Measurements from ENCODE around the gene RAB10. TPM values are rescaled to one million over a fixed set of nuclear protein-coding genes. Genes with fewer than 3 reads are reported as not detected.

Gene RAB10
- total RNA-seq, 2 donors from 2014 or later: 115 to 121 TPM

- no peak overlapping the region for H3K4me3 Mint-ChIP-seq
- Histone ChIP-seq H3K36me3 (ENCODE audit: control insufficient read depth, insufficient read depth, low read length) (no peaks in the 10 kb centered on the region), H3K9me3 (ENCODE audit: control insufficient read depth, low read length) (no peaks in the 10 kb centered on the region)
Measured at GRCh38 chr2:26170795-26171194, 136.9 kb downstream of the RAB10 start.

GRCh38 chr2:26172189-26172870 is 138.4 kb downstream of the RAB10 start:
- H3K27ac Mint-ChIP-seq: no peak overlapping the region
- Histone ChIP-seq H3K27ac (ENCODE audit: low read depth, low read length) (no peak overlapping the region), H3K27me3 (ENCODE audit: control insufficient read depth, insufficient read depth, low read length, poor library complexity, severe bottlenecking) (peaks cover 20% of the 10 kb centered on the region), H3K9me3 (ENCODE audit: control insufficient read depth, low read length) (no peaks in the 10 kb centered on the region), H3K4me1 (ENCODE audit: control insufficient read depth, insufficient read depth, low read length) (no peaks in the 10 kb centered on the region), H3K4me3 (ENCODE audit: low read length) (no peak overlapping the region), H3K36me3 (ENCODE audit: control insufficient read depth, insufficient read depth, low read length) (no peaks in the 10 kb centered on the region), H3K9ac (ENCODE audit: extremely low read depth, low read length, poor library complexity, severe bottlenecking) (no peak overlapping the region)
- peaks cover 3% of the 10 kb centered on the region for H3K4me1 Mint-ChIP-seq
- peak; percentile 85 for DNase-seq
- no peaks in the 10 kb centered on the region for H3K36me3 Mint-ChIP-seq (ENCODE audit: low read depth)
- WGBS, 2 experiments (ENCODE audit: insufficient coverage in 1 of 2, insufficient read length in 1 of 2): 31 to 73% methylated on average over 17 to 44 of the region's 56 CpGs
- peak overlapping the region; percentile 55 for H3K4me3 Mint-ChIP-seq
- H3K9me3 Mint-ChIP-seq: peaks cover 2% of the 10 kb centered on the region
- no peak for TF ChIP-seq CTCF (conservative IDR thresholded peaks at IDR 0.05)
- peaks cover 49% of the 10 kb centered on the region for H3K27me3 Mint-ChIP-seq (ENCODE audit: insufficient read depth)

More at GRCh38 chr2:26170795-26171194, 136.9 kb downstream of the RAB10 start:
- Histone ChIP-seq H3K9ac (ENCODE audit: extremely low read depth, low read length, poor library complexity, severe bottlenecking) (no peak overlapping the region), H3K27ac (ENCODE audit: low read depth, low read length) (no peak overlapping the region), H3K4me1 (ENCODE audit: control insufficient read depth, insufficient read depth, low read length) (no peaks in the 10 kb centered on the region), H3K4me3 (ENCODE audit: low read length) (no peak overlapping the region), H3K27me3 (ENCODE audit: control insufficient read depth, insufficient read depth, low read length, poor library complexity, severe bottlenecking) (peaks cover 20% of the 10 kb centered on the region)
- Mint-ChIP-seq H3K36me3 (ENCODE audit: low read depth) (no peaks in the 10 kb centered on the region), H3K4me1 (peaks cover 3% of the 10 kb centered on the region), H3K9me3 (peaks cover 2% of the 10 kb centered on the region), H3K27me3 (ENCODE audit: insufficient read depth) (peaks cover 41% of the 10 kb centered on the region), H3K27ac (no peak overlapping the region)
- WGBS, 2 experiments (ENCODE audit: insufficient coverage in 1 of 2, insufficient read length in 1 of 2): 81 to 96% methylated on average over 7 to 9 of the region's 9 CpGs
- no peak for TF ChIP-seq CTCF (conservative IDR thresholded peaks at IDR 0.05)
- DNase-seq: peak; percentile 49

- DNase-seq: peak; percentile 83
- no peak for TF ChIP-seq CTCF (conservative IDR thresholded peaks at IDR 0.05)
- Mint-ChIP-seq H3K9me3 (peaks cover 2% of the 10 kb centered on the region), H3K4me3 (peak within 1 kb of the TSS; percentile 55), H3K27me3 (ENCODE audit: insufficient read depth) (peaks cover 49% of the 10 kb centered on the region), H3K4me1 (peaks cover 3% of the 10 kb centered on the region), H3K36me3 (ENCODE audit: low read depth) (no peaks in the 10 kb centered on the region), H3K27ac (no peak within 1 kb of the TSS)
- Histone ChIP-seq H3K9me3 (ENCODE audit: control insufficient read depth, low read length) (no peaks in the 10 kb centered on the region), H3K4me3 (ENCODE audit: low read length) (peak within 1 kb of the TSS; percentile 73), H3K27me3 (ENCODE audit: control insufficient read depth, insufficient read depth, low read length, poor library complexity, severe bottlenecking) (peaks cover 20% of the 10 kb centered on the region), H3K9ac (ENCODE audit: extremely low read depth, low read length, poor library complexity, severe bottlenecking) (peak within 1 kb of the TSS; percentile 15), H3K4me1 (ENCODE audit: control insufficient read depth, insufficient read depth, low read length) (no peaks in the 10 kb centered on the region), H3K27ac (ENCODE audit: low read depth, low read length) (peak within 1 kb of the TSS; percentile 24), H3K36me3 (ENCODE audit: control insufficient read depth, insufficient read depth, low read length) (no peaks in the 10 kb centered on the region)
- 0 to 1% methylated on average over 1 to 87 of the region's 102 CpGs for WGBS, 2 experiments (ENCODE audit: insufficient coverage in 1 of 2, insufficient read length in 1 of 2)
Measured at GRCh38 chr2:26172871-26173775, 139.2 kb downstream of the RAB10 start, which contains the start of gene GAREM2. TSS of gene GAREM2 (plus strand) at chr2:26173088. CDS start at chr2:26173221, 133 bp downstream.
